HL-60/S4 treated with phorbol 12-myristate 13-acetate at 8.2 ng/mL for 4 days and 3 days (cell line): ENCODE data around the gene DEFB124.
"Not testable (repeated sequence)": the region's sequence is repeated elsewhere in the genome, so short reads cannot be mapped to it uniquely, and the experiment has no call there.

Source experiments
- in situ Hi-C: fragments of 300-500 bp; cut with MboI; formaldehyde crosslinking; loops from 2 replicates; pipeline ENCODE4 v1.15.0; 2022; ENCODE audit warnings: low sequenced_read_pairs

DEFB124 gene

DNA sequence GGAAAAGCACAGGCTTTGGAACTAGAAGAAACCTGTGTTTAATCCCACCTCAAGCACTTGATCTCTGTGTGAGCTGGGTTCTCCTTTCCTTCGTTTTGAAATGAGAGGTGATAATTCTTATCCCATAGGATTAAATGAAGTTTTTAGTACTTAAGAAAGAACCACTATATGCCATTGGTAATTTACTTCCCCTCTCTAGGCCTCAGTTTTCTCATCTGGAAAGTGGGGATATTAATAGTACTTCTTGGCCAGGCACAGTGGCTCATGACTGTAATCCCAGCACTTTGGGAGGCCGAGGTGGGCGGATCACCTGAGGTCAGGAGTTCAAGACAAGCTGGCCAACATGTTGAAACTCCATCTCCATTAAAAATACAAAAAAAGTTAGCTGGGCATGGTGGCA, 14.2 kb upstream of the DEFB124 start:
- in situ Hi-C loops: no loop called here

DNA sequence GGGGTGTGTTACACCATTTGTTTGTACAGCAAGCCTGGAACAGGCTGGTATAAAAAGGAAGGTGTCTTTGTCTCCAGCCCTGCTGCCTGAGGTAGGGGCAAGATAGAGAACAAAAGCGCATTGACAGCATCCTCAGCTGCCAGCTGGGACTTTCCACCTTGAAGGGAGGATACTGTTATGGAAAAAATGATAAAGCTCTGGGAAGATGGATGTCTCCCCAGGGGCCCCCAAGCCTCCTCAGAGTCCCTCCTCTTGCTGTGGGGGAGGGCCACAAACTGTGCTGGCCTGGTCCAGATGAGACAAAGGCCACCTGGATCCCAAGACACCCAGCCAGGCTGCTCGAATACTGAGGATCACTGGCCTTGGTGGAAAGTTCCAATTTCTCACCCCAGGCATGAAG, 13.2 kb upstream of the DEFB124 start:
- in situ Hi-C loops: no loop called here

DNA sequence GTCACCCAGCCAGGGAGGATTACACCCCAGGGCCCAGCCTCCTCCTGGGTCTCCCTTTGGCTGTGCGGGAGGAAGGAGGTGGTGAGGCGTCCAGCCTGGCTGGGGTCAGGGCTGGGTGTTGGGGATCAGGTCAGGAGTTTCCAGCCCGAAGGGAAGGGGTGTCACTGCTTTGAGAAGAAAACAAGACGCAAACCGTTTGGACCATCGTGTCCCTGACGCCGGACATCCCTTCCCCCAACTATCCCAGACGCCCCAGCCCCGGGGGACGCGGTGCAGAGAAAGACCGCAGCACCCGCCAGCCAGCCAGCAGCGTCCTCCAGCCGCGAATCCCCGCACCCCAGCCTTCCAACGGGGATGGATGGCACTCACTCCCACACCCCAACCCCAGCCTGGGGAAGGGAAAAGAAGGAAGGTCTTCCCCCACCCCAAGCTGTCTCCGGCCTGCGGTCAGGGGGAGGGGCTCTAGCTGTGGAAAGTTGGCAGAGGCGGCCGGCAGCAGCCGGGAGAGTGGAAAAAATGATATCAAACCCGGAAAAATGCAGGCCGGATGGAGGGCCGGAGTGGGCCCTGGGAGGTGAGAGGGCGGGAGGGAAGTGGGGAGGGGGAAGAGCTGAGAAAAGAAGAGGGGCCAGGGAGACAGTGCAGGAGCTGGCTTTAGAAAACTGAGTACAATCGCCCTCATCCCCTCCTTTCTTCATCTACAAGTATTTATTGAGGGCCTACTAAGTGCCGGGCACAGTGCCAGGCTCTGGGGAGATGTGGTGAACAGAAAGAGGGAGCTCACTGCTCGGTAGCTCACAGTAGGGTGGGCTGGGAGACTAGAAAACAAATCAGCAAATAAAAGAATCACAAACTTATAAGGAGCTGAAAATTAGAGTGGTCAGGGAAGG, 10.8 kb upstream of the DEFB124 start:
- in situ Hi-C loops: no loop called here

DNA sequence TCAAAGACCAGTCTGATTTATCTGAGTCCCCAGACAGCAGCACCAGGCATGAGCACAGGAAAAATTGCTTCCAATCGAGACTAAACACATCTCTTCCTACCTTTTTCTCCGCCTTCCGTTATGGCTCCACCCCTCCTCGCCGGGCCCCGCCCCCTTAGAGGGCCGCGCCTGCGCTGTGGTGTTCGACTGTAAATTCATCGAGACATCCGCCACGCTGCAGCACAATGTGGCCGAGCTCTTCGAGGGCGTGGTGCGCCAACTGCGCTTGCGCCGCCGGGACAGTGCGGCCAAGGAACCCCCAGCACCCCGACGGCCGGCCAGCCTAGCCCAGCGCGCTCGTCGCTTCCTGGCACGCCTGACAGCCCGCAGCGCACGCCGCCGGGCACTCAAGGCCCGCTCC, 9.1 kb upstream of the DEFB124 start:
- in situ Hi-C loops: no loop called here

DNA sequence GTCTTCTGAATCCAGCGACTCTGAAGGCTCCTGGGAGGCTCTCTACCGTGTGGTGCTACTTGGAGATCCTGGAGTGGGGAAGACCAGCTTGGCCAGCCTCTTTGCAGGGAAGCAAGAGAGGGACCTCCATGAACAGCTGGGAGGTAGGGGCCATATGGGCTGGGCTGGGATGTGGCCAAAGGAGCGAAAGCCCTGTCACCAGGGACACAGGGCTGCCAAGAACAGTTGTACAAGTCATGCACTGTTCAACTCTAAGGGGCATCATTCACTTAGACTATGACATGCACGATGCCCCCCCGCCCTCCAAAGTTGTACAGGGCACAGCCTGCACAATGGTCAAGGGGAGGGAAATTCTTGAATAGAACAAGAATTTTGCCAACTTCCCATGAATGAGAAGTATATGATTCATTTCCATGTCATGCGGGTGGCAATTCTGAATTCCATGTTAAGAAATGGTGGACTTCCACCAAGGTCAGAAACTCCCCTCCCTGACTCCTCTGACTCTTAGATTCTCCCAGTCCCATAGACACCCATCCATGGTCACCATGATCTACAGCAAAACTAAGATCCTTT, 1.8 kb upstream of the DEFB124 start:
- in situ Hi-C loops: no loop called here

DNA sequence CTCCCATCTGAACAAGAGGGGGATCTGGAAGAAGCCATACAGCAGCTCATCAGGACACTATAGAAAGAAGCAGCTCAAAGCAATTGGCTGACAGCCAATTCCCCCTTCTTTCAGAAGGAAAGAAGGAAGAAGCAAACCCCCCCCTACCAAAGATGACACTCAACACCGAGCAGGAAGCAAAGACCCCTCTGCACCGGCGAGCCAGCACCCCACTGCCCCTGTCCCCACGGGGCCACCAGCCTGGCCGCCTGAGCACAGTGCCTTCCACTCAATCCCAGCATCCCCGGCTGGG, 1.3 kb upstream of the DEFB124 start:
- in situ Hi-C loops: no loop called here

DNA sequence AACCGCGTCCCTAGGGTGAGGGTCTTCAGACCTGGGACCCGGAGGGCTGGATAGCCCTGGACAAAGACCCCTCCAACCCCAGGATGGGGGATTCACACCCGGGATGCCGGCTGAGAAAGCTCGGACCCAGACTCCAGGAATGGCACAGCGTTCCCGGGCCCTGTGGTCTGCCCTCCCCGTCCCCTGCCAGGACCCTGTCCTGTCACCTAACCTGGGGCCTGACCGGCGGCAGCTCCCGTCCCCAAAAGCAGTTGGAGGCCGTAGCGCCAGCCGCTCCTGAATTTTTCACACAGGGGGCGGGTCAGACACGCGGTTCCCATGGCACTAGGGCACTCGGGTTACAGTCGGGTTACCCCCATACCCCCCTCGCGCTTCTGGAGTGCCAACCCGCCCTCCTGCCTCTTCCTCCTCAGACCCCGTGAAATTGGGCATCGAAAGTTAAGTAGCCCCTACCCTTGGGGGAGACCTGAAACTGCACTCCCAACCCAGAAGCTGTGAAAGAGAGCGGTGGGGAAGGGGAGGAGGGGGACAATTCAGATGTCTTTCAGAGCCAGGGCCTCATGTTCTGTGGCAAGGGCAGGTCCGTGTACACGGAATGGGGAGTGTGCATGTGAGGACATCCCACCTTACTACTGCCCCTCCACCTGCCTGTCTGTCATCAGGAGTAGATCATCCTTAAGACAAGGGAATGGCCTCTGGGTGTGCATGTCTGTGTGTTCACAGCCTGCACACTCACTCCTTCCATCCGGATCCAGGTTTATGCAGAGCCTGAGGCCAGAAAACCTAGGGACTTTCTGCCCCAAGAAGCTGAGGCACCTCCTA, 756 bp upstream of the DEFB124 start:
- in situ Hi-C loops: no loop called here

DNA sequence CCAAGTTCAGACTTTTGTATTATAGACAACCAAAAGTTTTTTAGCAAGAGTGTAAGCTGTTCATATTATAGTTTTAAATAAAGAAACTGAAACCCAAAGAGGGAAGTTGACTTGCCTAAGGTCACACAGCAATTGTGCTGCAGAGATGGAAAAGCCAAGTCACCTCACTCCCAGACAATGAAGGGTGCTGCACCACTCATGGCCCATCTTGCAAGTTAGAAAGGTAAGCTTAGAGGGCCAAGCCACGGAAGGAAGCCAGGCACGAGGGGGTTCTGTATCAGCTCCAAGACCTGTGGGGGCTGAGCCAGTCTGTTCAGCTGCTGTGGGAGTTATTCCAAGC, 860 bp downstream of the DEFB124 start:
- in situ Hi-C loops: no loop called here

DNA sequence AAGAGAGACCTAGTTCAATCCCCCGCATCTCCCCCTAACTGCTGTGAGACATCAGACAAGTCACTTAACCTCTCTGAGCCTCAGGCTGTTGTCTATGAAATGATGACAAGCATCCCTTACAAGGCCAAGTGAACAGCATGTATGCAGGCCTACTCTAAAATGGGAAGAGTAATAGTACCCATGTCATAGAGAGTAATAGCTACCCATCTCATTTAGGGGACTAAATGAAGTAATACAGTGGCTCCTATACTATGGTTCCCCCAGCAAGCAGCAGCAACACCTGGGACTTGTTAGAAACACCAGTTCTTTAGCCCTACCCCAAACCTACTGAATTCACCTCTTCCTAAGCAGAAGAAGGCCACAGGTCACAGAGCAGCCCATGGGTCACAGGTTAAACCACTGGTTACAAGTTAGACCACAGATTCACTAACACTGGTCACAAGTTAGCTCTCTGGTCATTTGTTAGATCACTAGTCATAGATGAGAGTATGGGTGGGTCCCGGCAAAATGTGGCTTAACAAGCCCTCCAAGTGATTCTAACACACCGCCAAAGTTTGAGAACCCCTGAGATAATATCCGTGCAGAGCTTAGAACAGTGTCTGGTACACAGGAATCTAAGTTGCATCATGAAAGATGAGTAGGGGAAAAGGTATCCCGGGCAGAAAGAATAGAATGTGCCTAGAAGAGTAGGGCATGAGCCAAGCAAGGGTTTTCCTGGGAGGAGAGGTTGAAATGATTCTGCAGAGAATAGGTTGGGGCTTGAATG, 1.4 kb downstream of the DEFB124 start:
- in situ Hi-C loops: no loop called here

DNA sequence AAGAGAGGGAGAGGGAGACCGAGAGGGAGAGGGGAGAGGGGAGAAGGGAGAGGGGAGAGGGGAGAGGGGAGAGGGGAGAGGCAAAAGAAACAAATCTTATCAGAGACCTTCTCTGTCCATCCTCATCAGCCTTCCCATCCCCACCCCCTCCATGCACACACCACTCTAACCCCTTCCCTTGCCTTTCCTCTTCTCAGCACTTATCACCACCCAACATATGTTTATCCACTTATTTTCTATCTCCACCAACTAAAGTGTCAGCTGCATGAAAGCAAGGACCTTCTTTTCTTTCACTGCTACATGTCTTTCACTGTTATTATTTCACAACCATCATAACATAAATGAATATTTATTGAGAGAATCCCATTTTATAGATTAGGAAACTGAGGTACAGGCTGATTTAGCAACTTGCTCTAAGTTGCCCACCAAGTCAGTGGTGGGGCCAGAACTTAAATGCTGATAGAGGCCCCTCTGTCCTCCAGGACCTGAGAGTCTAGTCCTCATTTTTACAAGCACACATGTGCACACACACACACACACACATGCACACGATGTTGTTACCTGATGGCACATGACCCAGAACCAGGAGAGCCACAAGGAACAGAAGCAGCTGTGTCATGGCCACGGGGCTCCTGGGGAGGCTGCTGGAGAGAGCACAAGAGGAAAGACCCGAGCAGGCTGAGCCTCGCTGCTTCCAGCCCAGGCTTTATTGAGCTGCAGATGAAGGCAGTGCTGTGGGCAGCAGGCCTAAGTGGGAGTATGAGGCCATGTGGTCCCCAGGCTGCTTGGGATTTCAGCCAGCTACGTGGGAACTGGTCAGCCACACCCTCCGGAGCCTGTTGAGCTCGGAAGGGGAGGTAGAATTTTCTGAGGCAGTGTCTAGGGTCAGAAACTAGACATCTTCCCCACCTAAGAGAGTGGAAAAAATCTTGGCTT, 2.3 kb downstream of the DEFB124 start:
- in situ Hi-C loops: no loop called here

DNA sequence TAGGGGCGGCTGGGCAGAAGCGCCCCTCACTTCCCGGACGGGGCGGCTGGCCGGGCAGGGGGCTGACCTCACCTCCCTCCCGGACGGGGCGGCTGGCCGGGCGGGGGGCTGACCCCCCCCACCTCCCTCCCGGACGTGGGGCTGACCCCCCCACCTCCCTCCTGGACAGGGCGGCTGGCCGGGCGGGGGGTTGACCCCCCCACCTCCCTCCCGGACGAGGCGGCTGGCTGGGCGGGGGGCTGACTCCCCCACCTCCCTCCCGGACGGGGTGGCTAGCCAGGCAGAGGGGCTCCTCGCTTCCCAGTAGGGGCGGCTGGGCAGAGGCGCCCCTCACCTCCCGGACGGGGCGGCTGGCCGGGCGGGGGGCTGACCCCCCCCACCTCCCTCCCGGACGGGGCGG, 4.0 kb downstream of the DEFB124 start:
- in situ Hi-C loops: not testable (repeated sequence)

DNA sequence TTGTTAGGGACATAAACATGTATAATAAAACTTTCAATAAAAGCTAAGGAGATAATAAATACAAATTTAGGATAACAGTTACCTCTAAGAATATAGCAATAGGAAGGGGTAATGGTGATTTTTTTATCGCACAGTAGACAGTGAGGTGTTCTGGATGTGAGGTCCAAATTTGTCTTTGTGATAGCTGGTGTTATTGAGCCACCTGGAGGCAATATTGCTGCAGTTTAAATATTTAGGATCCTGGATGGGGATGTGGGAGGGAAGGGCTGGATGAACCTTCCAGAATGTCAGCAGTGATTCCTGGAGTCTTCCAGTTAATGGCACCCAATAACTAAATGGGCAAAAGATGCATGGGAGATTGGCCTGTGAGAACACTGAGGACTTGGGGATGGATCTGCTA, 20.6 kb downstream of the DEFB124 start:
- in situ Hi-C loops: no loop called here

DNA sequence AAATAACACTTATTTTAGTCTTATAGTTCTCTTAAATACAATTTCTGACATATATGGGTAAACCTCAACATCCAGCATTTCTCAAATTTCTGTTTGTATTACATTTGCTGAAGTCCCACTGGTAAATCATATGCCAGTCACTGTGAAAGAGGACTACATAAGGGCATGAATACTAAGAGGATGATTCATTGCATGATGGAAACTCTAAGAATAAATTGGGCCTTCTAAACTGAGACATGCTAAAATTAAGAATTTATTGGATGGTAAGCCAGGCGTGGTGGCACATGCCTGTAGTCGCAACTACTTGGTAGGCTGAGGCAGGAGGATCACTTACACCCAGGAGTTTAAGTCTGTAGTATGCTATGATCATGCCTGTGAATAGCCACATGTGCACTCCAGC, 22.4 kb downstream of the DEFB124 start:
- in situ Hi-C loops: no loop called here

DNA sequence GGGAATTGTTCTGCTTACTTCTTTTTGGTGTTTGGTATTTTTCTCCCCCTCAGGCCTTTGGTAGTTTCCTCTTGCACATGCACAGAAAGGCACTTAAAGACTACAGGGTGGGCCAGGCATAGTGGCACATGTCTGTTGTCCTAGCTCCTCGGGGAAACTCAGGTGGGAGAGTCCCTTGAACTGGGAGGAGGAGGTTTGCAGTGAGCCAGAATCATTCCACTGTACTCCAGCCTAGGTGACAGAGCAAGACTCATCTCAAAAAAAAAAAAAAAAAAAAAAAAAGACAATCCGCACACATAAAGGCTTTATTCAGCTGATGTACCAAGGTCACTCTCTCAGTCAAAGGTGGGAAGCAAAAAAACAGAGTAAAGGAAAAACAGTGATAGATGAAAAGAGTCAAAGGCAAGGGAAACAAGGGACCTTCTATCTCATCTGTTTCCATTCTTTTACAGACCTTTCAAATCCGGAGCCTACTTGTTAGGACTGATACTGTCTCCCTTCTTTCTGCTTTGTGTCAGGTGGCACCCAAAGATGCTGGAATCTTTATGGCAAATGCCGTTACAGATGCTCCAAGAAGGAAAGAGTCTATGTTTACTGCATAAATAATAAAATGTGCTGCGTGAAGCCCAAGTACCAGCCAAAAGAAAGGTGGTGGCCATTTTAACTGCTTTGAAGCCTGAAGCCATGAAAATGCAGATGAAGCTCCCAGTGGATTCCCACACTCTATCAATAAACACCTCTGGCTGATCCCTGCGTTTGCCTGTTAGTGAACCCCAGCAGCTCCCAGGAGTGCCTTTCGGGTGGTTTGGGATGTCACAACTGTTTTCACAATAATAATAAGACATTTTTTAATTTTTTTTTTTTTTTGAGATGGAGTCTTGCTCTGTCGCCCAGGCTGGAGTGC, 25.2 kb downstream of the DEFB124 start:
- in situ Hi-C loops: no loop called here

DNA sequence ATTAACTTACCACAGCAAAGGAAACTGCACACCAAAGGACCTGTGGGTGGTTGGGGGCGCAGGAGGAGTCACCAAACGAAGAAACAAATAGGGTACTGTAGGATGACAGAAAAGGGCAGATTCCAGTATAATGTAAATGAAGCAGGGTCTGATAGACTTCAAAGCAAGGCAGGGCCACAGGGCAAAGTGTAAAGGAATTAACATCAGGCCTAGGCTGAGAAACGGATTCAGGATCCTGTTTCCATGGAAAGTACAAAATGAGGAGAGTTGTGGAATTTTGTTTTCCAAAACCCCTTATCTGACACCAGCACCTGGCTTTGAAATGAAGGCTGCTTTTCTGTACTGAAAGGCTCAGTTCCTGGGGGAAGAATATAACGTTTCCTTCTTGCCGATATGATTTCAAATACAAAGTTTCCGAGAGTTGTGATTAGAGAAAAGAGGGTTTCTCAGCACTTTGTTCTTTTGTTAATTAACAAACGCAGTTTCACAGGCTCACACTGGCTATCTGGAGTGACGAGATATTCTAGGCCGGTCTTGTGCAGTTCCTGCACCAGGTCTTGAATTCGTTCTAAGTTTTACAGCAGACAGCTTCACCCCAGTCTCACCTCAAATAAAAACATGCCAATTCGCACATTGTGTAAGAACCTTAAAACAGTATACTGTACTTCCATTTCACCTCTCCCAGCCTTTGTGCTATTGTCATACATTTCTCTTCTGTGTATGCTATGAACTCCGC, 28.7 kb downstream of the DEFB124 start:
- in situ Hi-C loops: no loop called here

DNA sequence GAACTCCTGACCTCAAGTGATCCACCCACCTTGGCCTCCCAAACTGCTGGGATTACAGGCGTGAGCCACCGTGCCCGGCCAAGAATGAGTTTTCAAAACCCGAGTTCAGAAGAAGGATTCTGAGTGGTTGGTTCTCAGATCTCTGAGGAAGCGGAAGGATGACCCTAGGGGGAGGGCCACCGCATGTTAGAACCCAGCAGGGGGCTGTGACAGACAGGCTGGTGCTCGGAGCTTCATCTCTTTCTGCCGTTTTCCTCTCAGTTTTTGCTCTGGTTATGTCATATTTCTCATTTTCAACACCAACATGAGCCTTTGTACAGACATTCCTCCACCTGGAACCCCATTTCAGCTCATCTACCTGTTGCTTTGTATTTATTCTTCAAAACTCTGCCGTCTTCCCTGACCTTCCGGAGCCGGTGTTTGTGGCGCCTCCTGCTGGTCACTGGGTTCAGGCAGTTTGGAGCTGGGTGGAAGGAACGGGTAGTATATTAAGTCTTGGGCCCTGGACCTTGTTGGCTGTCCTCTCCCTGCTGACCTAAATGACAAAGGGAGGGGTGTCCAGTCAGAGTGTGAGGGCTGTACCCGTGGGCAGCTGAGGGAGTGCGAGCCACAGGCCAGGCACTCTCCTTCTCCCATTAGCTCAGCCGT, 34.8 kb downstream of the DEFB124 start, which contains the start of gene DEFB123:
Gene DEFB123 (plus strand): TSS at position 621 of the 648 bp plus-strand sequence. CDS start 67 bp downstream, outside the sequence.
- in situ Hi-C loops: no loop called here

DNA sequence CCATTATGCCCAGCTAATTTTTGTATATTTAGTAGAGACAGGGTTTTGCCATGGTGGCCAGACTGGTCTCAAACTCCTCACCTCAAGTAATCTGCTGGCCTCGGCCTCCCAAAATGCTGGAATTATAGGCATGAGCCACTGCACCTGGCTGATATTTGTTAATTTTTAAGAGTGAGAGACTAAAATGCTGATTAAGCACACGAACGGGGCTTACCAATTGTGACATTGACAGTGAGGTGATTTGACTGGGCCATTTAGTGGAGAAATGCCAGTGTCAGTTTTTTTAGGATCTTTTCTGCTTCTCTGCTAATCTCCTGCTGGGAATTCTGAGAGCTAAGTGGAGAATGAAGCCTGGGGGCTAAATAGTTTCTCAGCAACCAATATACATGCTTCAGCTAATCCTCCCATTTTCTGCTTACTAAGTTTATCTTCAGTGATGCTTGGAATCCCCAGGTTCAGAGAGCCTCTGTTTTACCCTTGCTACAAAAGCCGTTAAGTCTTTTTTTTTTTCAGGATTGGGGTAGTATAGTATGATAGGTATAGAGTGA, 44.3 kb downstream of the DEFB124 start:
- in situ Hi-C loops: no loop called here

DNA sequence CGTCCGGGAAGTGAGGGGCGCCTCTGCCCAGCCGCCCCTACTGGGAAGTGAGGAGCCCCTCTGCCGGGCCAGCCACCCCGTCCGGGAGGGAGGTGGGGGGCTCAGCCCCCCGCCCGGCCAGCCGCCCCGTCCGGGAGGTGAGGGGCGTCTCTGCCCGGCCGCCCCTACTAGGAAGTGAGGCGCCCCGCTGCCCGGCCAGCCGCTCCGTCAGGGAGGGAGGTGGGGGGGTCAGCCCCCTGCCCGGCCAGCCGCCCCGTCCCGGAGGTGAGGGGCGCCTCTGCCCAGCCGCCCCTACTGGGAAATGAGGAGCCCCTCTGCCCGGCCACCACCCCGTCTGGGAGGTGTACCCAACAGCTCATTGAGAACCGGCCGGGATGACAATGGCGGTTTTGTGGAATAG, 47.4 kb downstream of the DEFB124 start:
- in situ Hi-C loops: not testable (repeated sequence)
